Mucosa of rectum (tissue), 2 donors: ENCODE measurements around the gene ADCY9.

ENCODE experiments used
- H3K27ac ChIP-seq, 2 donors: one replicate each; pipeline ENCODE4 v1.7.0; 2013; ENCODE audit warnings: inconsistent platforms in 2 of 2, low read depth in 2 of 2, low read length in 2 of 2
- H3K27me3 ChIP-seq, 2 donors: one replicate each; pipeline ENCODE4 v1.7.0; 2013; ENCODE audit warnings: low read length in 2 of 2; ENCODE audit not compliant: control insufficient read depth in 2 of 2, insufficient read depth in 2 of 2
- H3K36me3 ChIP-seq, 2 donors: one replicate each; pipeline ENCODE4 v1.7.0; 2013; ENCODE audit warnings: low read length in 2 of 2; ENCODE audit not compliant: control insufficient read depth in 2 of 2, insufficient read depth in 2 of 2
- H3K4me1 ChIP-seq, 2 donors: one replicate each; pipeline ENCODE4 v1.7.0; 2013; ENCODE audit warnings: low read length in 2 of 2, mild to moderate bottlenecking in 1 of 2; ENCODE audit not compliant: control insufficient read depth in 2 of 2, insufficient read depth in 2 of 2
- H3K4me3 ChIP-seq, 2 donors: one replicate each; pipeline ENCODE4 v1.7.0; 2013; ENCODE audit warnings: low read length in 2 of 2
- H3K9ac ChIP-seq, 2 donors: one replicate each; pipeline ENCODE4 v1.7.0; 2013; ENCODE audit warnings: low read length in 2 of 2, low read depth in 1 of 2, mild to moderate bottlenecking in 1 of 2
- H3K9me3 ChIP-seq, 2 donors: one replicate each; pipeline ENCODE4 v1.7.0; 2013; ENCODE audit warnings: low read length in 2 of 2; ENCODE audit not compliant: control insufficient read depth in 2 of 2
- donor health status: healthy.
- donor health status: Normal muscosa, but diverticular disease.

The ADCY9 gene

DNA sequence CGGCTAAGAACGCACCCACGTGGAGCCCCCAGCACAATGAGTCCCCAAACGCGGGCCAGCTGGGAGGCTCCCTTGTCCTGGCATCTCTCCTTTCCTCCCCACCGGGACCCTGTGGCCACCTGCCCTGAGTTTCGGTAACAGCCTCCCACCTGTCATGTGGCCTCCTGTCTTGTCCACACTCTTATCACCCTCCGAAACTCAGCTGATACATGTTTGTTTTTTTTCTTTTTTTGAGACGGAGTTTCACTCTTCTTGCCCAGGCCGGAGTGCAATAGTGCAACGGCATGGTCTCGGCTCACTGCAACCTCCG is 130.1 kb downstream of the ADCY9 start:
- no peaks in the 10 kb centered on the region for H3K27me3 ChIP-seq
- H3K4me1 ChIP-seq = peaks cover 0 to 3% of the 10 kb centered on the region in 2 donors
- H3K9me3 ChIP-seq = no peaks in the 10 kb centered on the region
- no peak overlapping the region for H3K27ac ChIP-seq
- H3K9ac ChIP-seq = no peak overlapping the region
- peaks cover 0 to 5% of the 10 kb centered on the region in 2 donors for H3K36me3 ChIP-seq
- H3K4me3 ChIP-seq = no peak overlapping the region

DNA sequence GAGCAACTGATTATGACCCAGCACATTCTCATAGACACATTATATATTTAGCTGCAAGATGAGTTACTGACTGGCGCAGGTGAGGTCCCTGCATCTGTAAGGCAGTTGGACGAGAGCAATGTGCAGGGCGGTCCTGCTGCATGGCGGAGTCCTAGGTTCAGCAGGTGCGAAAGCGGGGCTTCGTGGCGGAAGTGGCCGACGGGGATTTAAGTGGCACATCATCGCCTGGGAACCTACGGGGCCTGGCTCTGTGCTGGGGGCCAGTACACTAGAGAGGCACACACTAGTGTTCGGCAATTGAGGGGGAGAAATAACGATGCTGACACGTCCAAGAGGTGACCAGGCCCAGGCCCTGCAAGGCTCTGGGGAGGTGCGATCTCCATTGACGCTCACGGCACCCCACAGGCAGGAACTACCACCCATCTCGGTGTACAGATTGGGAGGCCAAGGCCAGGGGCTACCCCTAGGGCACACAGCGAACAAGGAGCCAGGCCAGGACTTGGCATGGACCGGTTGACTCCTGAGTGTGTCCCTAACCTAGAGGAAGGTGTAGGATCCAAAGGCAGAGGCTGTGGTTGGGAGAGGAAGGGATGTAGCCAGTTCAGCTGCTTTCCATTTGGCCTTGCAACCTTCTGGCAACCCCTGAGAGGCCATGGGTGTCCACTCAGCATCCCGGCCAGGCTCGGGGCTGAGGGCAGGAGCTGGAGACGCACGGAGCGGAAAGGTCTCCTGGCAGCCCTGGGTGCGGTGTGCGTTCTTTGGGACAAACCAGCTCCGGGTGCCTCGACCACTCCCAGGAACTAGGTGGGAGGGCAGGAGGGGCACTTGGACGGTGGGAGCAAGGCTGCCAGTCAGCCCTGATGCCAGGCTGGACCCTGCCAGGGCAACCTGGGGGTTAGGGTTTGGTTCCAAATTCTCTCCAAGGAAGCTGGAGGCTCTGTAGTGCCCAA is 131.9 kb downstream of the ADCY9 start:
- Histone ChIP-seq H3K9ac (no peak overlapping the region), H3K27me3 (no peaks in the 10 kb centered on the region), H3K4me3 (no peak overlapping the region), H3K4me1 (peaks cover 0 to 3% of the 10 kb centered on the region in 2 donors), H3K36me3 (peaks cover under 1 to 5% of the 10 kb centered on the region in 2 donors), H3K9me3 (no peaks in the 10 kb centered on the region), H3K27ac (no peak overlapping the region)

DNA sequence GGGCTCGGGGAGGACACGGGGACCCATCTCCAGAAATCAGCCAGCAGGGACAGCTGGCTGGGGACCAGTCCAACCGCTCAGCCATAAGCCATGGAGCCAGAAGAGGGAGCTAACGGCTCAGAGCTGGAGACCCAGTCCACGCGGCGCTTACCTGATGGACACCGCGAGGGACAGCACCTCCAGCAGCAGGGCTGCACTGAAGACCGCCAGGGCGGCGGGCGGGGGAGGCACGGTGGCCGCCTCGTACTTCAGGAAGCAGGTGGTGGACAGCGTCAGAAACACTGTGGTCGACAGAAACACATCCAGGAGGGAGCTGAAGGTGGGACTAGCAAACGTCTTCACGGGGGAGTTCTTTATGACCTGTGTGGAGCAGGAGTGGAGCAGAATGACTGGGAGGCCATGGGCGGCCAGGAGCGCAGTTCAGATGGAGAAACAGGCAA is 133.1 kb downstream of the ADCY9 start:
- Histone ChIP-seq H3K36me3 (peaks cover 2 to 8% of the 10 kb centered on the region in 2 donors), H3K4me1 (peaks cover 0 to 3% of the 10 kb centered on the region in 2 donors), H3K27ac (no peak overlapping the region), H3K4me3 (peak overlapping the region in 1 of 2 donors; percentile 26), H3K9me3 (no peaks in the 10 kb centered on the region), H3K9ac (no peak overlapping the region), H3K27me3 (no peaks in the 10 kb centered on the region)

DNA sequence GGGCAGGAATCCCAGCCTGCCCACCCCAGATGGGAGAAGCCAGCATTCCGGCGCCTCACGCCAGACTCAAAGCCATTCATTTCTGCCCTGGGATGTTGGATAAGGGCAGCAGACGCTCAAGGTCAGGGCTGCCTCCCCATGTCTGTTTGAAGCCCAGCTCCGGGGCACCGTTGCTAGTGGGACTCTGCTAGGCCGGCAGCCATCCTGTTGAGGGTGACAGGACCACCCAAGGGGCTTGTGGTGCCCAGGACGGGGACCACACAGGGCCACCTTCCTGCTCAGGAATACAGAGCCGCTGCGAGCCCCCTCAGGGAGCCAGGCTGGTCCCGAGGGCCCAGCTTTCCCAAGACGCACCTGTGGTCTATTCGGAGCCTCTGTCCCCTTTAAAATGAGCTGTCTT is 134.0 kb downstream of the ADCY9 start:
- peaks cover 5 to 12% of the 10 kb centered on the region in 2 donors for H3K36me3 ChIP-seq
- no peak overlapping the region for H3K9ac ChIP-seq
- no peak overlapping the region for H3K4me3 ChIP-seq
- H3K4me1 ChIP-seq = peaks cover 0 to 3% of the 10 kb centered on the region in 2 donors
- no peaks in the 10 kb centered on the region for H3K27me3 ChIP-seq
- no peaks in the 10 kb centered on the region for H3K9me3 ChIP-seq
- H3K27ac ChIP-seq = no peak overlapping the region

DNA sequence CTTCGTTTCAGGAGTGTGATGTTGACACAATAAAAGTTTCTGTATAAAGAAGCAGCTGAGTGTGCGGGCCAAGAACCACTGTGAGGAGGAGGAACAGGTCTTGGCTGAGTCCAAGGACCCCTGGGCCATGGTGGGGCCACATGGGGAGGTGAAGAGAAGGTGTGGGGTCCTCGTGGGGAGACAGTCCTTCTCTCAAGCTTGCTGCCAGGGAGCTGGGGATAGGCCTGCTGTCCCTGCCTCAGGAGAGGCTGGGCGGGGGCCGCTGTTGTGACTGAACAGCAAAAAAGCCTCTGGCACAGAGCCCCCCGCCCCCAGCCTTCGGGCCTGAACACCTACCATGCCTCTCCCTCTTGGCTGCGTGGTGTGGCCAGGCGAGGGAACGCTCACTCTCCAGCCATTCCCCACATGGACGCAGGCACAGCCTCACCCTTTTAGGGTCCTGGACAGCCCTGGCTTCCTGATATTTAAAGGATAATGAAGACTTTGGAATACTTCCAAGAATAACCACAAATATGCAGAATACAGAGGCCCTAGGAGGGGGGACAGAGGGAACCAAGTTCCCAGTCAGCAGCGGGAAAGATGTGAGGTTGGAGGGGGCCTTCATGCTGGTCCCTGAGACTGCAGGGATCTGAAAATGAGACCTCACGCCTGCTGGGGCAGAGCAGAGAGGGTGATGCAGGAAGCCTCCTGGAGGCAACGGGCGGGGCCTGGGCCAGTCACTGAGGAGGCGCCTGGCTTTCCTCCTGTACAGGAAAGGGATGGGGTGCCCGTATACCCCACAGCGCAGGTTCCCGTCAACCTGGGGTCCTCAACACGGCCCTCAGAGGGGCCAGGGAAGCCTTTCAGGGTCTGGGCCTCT is 135.8 kb downstream of the ADCY9 start:
- Histone ChIP-seq H3K4me3 (no peak overlapping the region), H3K9me3 (no peaks in the 10 kb centered on the region), H3K36me3 (peaks cover 7 to 13% of the 10 kb centered on the region in 2 donors), H3K27me3 (no peaks in the 10 kb centered on the region), H3K4me1 (peaks cover 0 to 3% of the 10 kb centered on the region in 2 donors), H3K27ac (no peak overlapping the region), H3K9ac (no peak overlapping the region)

DNA sequence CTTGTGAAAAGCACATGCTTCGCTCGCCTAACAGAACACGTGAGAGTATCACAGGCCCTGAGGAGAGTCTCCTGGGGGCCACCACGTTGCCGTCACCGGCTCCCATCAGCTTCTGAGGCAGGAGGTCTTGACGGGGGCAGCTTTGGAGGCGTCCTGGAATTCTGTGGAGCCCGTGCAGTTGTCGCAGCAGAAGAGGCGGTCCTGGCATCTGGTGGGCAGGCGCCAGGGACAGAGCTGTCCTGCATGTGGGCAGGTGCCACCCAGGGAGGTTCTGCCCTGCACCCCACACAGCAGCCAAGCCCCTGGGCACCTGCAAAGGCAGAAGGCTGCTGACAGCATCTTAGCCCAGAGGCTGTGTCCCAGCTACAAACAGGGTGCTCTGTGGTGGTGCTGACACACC is 136.7 kb downstream of the ADCY9 start:
- Histone ChIP-seq H3K27ac (no peak overlapping the region), H3K9ac (no peak overlapping the region), H3K4me3 (no peak overlapping the region), H3K27me3 (no peaks in the 10 kb centered on the region), H3K36me3 (peaks cover 10 to 13% of the 10 kb centered on the region in 2 donors), H3K4me1 (peaks cover 0 to 3% of the 10 kb centered on the region in 2 donors), H3K9me3 (no peaks in the 10 kb centered on the region)

DNA sequence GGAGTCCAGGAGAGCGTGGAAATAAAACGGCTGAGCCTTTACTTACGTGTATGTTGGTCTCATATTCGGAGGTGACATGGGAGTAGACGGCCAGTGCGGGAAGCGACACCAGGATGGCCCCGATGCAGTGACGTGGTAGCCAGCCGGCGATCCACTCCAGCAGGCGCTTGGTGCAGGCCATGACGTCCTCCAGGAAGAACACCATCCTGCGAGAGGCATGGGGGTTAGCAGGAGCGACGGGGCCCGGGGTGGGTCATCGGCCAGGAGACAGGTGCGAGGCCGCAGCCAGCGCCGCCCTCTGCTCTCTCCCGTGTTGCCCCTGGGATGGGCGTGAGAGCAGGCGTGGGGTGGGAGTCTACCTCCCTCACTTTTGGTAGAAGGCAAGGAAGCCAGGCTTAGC is 137.2 kb downstream of the ADCY9 start:
- Histone ChIP-seq H3K36me3 (peaks cover 10 to 13% of the 10 kb centered on the region in 2 donors), H3K9ac (no peak overlapping the region), H3K4me1 (peaks cover 0 to 3% of the 10 kb centered on the region in 2 donors)

DNA sequence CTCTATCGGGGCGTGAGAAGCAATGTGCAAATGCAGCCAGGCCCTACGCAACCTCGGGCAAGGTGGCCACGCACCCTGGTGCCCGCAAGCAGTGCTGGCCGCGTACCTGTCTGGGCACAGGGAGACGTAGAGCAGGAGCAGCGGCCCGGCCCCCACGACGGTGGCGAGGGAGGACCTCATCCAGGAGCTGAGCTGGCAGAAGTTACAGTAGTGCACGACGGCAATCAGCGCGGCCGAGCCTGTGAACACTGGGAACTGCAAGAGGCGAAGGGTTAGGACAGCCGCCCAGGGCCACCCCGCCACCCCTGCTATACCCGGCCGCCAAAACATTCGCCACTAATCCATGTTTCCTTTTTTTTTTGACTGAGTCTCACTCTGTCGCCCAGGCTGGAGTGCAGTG is 138.9 kb downstream of the ADCY9 start:
- Histone ChIP-seq H3K4me1 (no peaks in the 10 kb centered on the region), H3K27me3 (no peaks in the 10 kb centered on the region), H3K9me3 (no peaks in the 10 kb centered on the region), H3K36me3 (peaks cover 10% of the 10 kb centered on the region in 2 donors), H3K27ac (no peak overlapping the region), H3K4me3 (no peak overlapping the region), H3K9ac (no peak overlapping the region)

More for the DNA sequence above, 137.2 kb downstream of the ADCY9 start:
- Histone ChIP-seq H3K27me3 (no peaks in the 10 kb centered on the region), H3K9me3 (no peaks in the 10 kb centered on the region), H3K4me3 (no peak overlapping the region), H3K27ac (no peak overlapping the region)

DNA sequence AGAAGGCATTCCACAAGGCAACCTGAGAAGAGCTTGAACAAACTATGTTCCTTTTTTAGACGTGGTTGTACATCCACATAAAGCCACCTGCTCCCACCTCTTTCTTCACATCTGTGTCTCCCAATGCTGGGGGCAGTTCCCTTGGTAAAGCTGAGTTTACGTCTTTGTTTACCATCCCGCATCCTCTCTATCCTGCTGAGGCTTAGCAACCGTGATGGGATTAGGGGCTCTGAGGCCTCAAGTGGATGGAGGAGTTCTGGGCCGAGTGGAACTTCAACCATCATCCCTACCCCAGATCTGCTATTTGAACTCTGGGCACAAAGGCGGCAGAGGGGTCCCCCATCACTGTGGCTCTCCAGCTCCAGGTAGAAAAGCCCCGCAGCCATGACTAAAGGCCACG is 141.5 kb downstream of the ADCY9 start:
- Histone ChIP-seq H3K4me3 (no peak overlapping the region), H3K36me3 (peaks cover 8 to 12% of the 10 kb centered on the region in 2 donors), H3K9ac (no peak overlapping the region), H3K4me1 (no peaks in the 10 kb centered on the region), H3K9me3 (no peaks in the 10 kb centered on the region), H3K27me3 (no peaks in the 10 kb centered on the region), H3K27ac (no peak overlapping the region)

DNA sequence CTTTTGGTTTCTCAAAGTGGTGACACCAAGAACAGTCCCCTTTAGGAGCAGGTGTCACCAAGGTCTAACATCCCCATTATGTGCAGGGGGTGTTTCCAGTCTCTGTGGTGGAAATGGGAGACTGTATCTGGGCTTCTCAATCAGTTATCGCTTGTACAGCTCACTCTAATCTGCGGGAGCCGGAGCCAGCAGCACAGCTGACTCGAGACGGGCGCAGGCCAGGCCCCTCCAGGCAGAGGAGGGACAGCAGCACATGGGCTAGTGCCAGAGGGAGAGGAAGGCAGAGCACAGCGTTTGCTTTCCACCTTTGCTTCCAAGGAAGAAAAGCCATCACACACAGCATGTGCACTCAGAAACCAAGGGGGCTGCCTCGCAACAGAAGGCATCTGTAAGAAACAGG is 144.5 kb downstream of the ADCY9 start:
- Histone ChIP-seq H3K27me3 (no peaks in the 10 kb centered on the region), H3K27ac (no peak overlapping the region), H3K9ac (no peak overlapping the region)

More for the DNA sequence above, 144.5 kb downstream of the ADCY9 start:
- Histone ChIP-seq H3K4me1 (no peaks in the 10 kb centered on the region), H3K4me3 (no peak overlapping the region), H3K36me3 (peaks cover 2 to 5% of the 10 kb centered on the region in 2 donors), H3K9me3 (no peaks in the 10 kb centered on the region)
